ENCODE results near the gene IL9. TPM values are rescaled to one million over a fixed set of nuclear protein-coding genes. Genes with fewer than 3 reads are reported as not detected.

IL9 gene
- total RNA-seq, 1 donor from 2014 or later, result not detected

GRCh38 chr5:135901633-135902032, 6.0 kb upstream of the IL9 start:
- H3K27me3 ChIP-seq (ENCODE audit: low read depth), result peaks cover 16% of the 10 kb centered on the region

GRCh38 chr5:135900276-135900675, 4.6 kb upstream of the IL9 start:
- Histone ChIP-seq H3K27me3 (ENCODE audit: low read depth) (peaks cover 21% of the 10 kb centered on the region), H3K4me1 (no peaks in the 10 kb centered on the region), H3K36me3 (no peaks in the 10 kb centered on the region), H3K9me3 (no peaks in the 10 kb centered on the region), H3K4me3 (no peak overlapping the region), H3K27ac (no peak overlapping the region)
- ATAC-seq, result no peak
- no peak for TF ChIP-seq CTCF (IDR thresholded peaks at IDR 0.05)
- intact Hi-C loops (cut with DNase I), result no loop called here
- DNase-seq, result no peak

More at GRCh38 chr5:135901633-135902032, 6.0 kb upstream of the IL9 start:
- ATAC-seq (no peak), DNase-seq (no peak)
- no peak for TF ChIP-seq CTCF (IDR thresholded peaks at IDR 0.05)
- no peak overlapping the region for H3K4me3 ChIP-seq
- no peaks in the 10 kb centered on the region for H3K9me3 ChIP-seq
- no peaks in the 10 kb centered on the region for H3K36me3 ChIP-seq
- intact Hi-C loops (cut with DNase I), result no loop called here
- H3K27ac ChIP-seq, result no peak overlapping the region
- H3K4me1 ChIP-seq, result no peaks in the 10 kb centered on the region

- Histone ChIP-seq H3K27me3 (ENCODE audit: low read depth) (peaks cover 21% of the 10 kb centered on the region), H3K27ac (no peak overlapping the region)
- intact Hi-C loops (cut with DNase I), result no loop called here
Measured at GRCh38 chr5:135898651-135899050, 3.0 kb upstream of the IL9 start.

GRCh38 chr5:135894789-135895188, 852 bp downstream of the IL9 start:
- Histone ChIP-seq H3K36me3 (no peaks in the 10 kb centered on the region), H3K4me1 (peaks cover 14% of the 10 kb centered on the region), H3K27ac (no peak overlapping the region), H3K9me3 (no peaks in the 10 kb centered on the region), H3K27me3 (ENCODE audit: low read depth) (peaks cover 14% of the 10 kb centered on the region), H3K4me3 (no peak overlapping the region)
- intact Hi-C loops (cut with DNase I), result no loop called here
- DNase-seq (no peak), ATAC-seq (no peak)
- no peak for TF ChIP-seq CTCF (IDR thresholded peaks at IDR 0.05)

More at GRCh38 chr5:135898651-135899050, 3.0 kb upstream of the IL9 start:
- no peaks in the 10 kb centered on the region for H3K36me3 ChIP-seq
- no peaks in the 10 kb centered on the region for H3K9me3 ChIP-seq
- H3K4me3 ChIP-seq, result no peak overlapping the region
- no peak for DNase-seq
- H3K4me1 ChIP-seq, result no peaks in the 10 kb centered on the region
- no peak for TF ChIP-seq CTCF (IDR thresholded peaks at IDR 0.05)
- no peak for ATAC-seq

GRCh38 chr5:135894276-135894675, 1.4 kb downstream of the IL9 start:
- intact Hi-C loops (cut with DNase I), result no loop called here
- ATAC-seq (no peak), DNase-seq (no peak)
- no peaks in the 10 kb centered on the region for H3K9me3 ChIP-seq
- no peak overlapping the region for H3K27ac ChIP-seq
- H3K27me3 ChIP-seq (ENCODE audit: low read depth), result peaks cover 14% of the 10 kb centered on the region
- H3K36me3 ChIP-seq, result no peaks in the 10 kb centered on the region
- H3K4me3 ChIP-seq, result no peak overlapping the region
- H3K4me1 ChIP-seq, result peaks cover 14% of the 10 kb centered on the region
- TF ChIP-seq CTCF (IDR thresholded peaks at IDR 0.05), result no peak

GRCh38 chr5:135891791-135892190, 3.9 kb downstream of the IL9 start:
- Histone ChIP-seq H3K9me3 (no peaks in the 10 kb centered on the region), H3K27me3 (ENCODE audit: low read depth) (peaks cover 10% of the 10 kb centered on the region), H3K36me3 (no peaks in the 10 kb centered on the region), H3K4me1 (peaks cover 18% of the 10 kb centered on the region), H3K27ac (no peak overlapping the region), H3K4me3 (no peak overlapping the region)
- ATAC-seq (no peak), DNase-seq (no peak)
- no peak for TF ChIP-seq CTCF (IDR thresholded peaks at IDR 0.05)
- intact Hi-C loops (cut with DNase I), result no loop called here
